Measurements from ENCODE around the gene ECI2. TPM values are rescaled to one million over a fixed set of nuclear protein-coding genes. Genes with fewer than 3 reads are reported as not detected.

ECI2 gene
- total and polyA plus RNA-seq, 2 experiments from 2014 or later: 102 to 114 TPM

- Histone ChIP-seq H3K27me3 (no peaks in the 10 kb centered on the region), H4K20me1 (ENCODE audit: insufficient read depth, poor library complexity, severe bottlenecking) (no peaks in the 10 kb centered on the region), H3K27ac (no peak overlapping the region), H3K9me2 (replicated peaks; ENCODE audit: insufficient read depth) (no peaks in the 10 kb centered on the region), H3K4me3 (no peak overlapping the region), H3K36me3 (replicated peaks; ENCODE audit: insufficient read depth, low read depth) (peaks cover 4% of the 10 kb centered on the region), H3K79me2 (no peaks in the 10 kb centered on the region), H3K4me1 (ENCODE audit: insufficient read depth) (peaks cover 13% of the 10 kb centered on the region), H3K4me2 (no peak overlapping the region), H3K9me3 (ENCODE audit: low read depth) (no peaks in the 10 kb centered on the region), H2AFZ (no peak overlapping the region)
- WGBS (ENCODE audit: low lambda C conversion rate, missing lambda C conversion rate): 81% methylated on average over 7 of the region's 7 CpGs
- TF ChIP-seq, protein P1, sequence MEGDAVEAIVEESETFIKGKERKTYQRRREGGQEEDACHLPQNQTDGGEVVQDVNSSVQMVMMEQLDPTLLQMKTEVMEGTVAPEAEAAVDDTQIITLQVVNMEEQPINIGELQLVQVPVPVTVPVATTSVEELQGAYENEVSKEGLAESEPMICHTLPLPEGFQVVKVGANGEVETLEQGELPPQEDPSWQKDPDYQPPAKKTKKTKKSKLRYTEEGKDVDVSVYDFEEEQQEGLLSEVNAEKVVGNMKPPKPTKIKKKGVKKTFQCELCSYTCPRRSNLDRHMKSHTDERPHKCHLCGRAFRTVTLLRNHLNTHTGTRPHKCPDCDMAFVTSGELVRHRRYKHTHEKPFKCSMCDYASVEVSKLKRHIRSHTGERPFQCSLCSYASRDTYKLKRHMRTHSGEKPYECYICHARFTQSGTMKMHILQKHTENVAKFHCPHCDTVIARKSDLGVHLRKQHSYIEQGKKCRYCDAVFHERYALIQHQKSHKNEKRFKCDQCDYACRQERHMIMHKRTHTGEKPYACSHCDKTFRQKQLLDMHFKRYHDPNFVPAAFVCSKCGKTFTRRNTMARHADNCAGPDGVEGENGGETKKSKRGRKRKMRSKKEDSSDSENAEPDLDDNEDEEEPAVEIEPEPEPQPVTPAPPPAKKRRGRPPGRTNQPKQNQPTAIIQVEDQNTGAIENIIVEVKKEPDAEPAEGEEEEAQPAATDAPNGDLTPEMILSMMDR (IDR thresholded peaks at IDR 0.05; ENCODE audit: poor library complexity): no peak
- TF ChIP-seq EZH2phosphoT487 (IDR thresholded peaks at IDR 0.05; ENCODE audit: low read depth, severe bottlenecking, unreplicated experiment) (no peak), EZH2 (IDR thresholded peaks at IDR 0.05; ENCODE audit: borderline replicate concordance) (no peak)
- no peak for DNase-seq (ENCODE audit: low spot score)
Measured at GRCh38 chr6:4066029-4066755, 69.2 kb downstream of the ECI2 start.

Other genes with a start within 250 kb of the ECI2 start
- not detected in 2 replicates for gene FAM217A, start 56.4 kb downstream of the ECI2 start, total RNA-seq
- not detected in 2 replicates for gene FAM217A, start 56.4 kb downstream of the ECI2 start, polyA plus RNA-seq

Measured in hepatocyte (in vitro differentiated cells).